ENCODE results near the gene UBE2R2.
A peak's percentile ranks its signal among the peaks of the same experiment; 100 is the strongest.

Gene UBE2R2

GRCh38 chr9:33880211-33881089 lies 63.5 kb downstream of the UBE2R2 start:
- Histone ChIP-seq H3K23ac (ENCODE audit: low read depth, low read length, poor library complexity) (no peak overlapping the region), H3K9me3 (replicated peaks in 1 of 2; ENCODE audit: control insufficient read depth in 2 of 2, insufficient read depth in 1 of 2, low read depth in 1 of 2, low read length in 2 of 2) (no peaks in the 10 kb centered on the region), H3K14ac (ENCODE audit: low read length) (no peak overlapping the region), H3K36me3 (replicated peaks in 1 of 2; ENCODE audit: control insufficient read depth in 2 of 2, insufficient read depth in 2 of 2, low read length in 2 of 2) (peaks cover 0 to 2% of the 10 kb centered on the region in 2 donors), H2BK120ac (ENCODE audit: low read depth, low read length) (no peak overlapping the region), H4K8ac (ENCODE audit: low read depth, low read length) (no peak overlapping the region), H3K4me1 (ENCODE audit: control insufficient read depth in 2 of 2, insufficient read depth in 1 of 2, low read depth in 1 of 2, low read length in 2 of 2) (peaks cover 3% of the 10 kb centered on the region in 2 donors), H2AK5ac (ENCODE audit: low read depth, low read length) (no peak overlapping the region), H2BK15ac (ENCODE audit: low read length) (no peak overlapping the region), H4K91ac (ENCODE audit: low read depth, low read length, poor library complexity) (no peak overlapping the region), H2BK12ac (ENCODE audit: low read length) (no peak overlapping the region), H3K27me3 (ENCODE audit: control insufficient read depth in 3 of 3, insufficient read depth in 3 of 3, low read depth in 1 of 3, low read length in 3 of 3) (no peaks in the 10 kb centered on the region), H3K18ac (ENCODE audit: low read length) (no peak overlapping the region), H3K4me2 (ENCODE audit: insufficient read depth, low read length, poor library complexity, severe bottlenecking) (peak overlapping the region; percentile 14), H2AFZ (ENCODE audit: low read length) (no peak overlapping the region), H3K9ac (ENCODE audit: low read depth, low read length, poor library complexity) (no peak overlapping the region), H3K4me3 (ENCODE audit: low read length in 2 of 2) (no peak overlapping the region), H3K79me1 (ENCODE audit: low read depth, low read length) (peaks cover 2% of the 10 kb centered on the region), H3K4ac (ENCODE audit: low read length) (no peak overlapping the region), H2BK5ac (ENCODE audit: low read length) (no peak overlapping the region), H3K27ac (replicated peaks; ENCODE audit: low read length) (no peak overlapping the region)
- peak; percentile 12 for DNase-seq (ENCODE audit: low spot score)
- no CpG with 5 or more reads among the region's 8 CpGs for WGBS, 2 donors (ENCODE audit: extremely low coverage in 2 of 2, insufficient read length in 2 of 2, insufficient replicate concordance in 1 of 2)

- no peak overlapping the region for H3K27ac ChIP-seq (replicated peaks; ENCODE audit: low read length)
Measured at GRCh38 chr9:33881635-33882034, 64.7 kb downstream of the UBE2R2 start.

DNA sequence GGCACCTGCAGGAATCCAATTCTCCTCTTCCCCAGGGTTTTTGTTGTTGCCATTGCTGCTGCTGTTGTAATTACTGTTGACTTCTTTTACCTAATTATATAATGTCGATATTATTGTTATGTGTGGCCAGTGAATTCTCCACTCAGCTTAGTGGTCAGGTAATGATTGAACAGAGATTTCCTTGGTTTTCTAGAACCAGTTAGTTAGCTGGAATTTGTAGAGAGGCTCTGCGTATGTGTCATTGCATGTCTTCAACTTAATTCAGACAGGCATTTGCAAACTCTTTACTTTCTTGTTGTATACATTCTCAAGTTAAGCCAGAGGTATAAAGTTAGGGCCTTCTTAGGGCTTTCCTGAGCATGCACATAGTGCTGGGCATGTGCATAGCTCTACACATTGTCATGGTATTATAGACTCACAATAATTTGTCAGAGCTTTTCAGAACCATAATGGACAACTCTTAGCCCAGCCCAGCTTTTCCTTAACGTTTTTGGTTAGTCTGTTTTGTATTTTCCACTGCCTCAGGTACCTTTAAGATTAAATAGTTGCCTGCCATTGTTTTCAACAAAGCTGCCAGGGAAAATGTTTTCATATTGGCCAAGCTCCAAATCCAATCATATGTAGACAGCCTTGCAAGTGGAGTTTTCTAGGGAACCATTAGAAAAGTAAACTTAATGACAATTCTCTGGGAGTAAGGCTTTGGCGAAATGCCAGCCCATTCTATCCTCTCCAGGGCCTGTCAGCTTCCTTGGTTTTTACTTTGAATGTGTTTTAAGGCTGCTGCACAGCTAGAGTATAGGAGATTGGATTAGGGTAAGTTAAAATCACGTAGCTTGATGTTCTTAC lies 68.1 kb downstream of the UBE2R2 start:
- no peak overlapping the region for H4K8ac ChIP-seq (ENCODE audit: low read depth, low read length)
- no peak overlapping the region for H3K23ac ChIP-seq (ENCODE audit: low read depth, low read length, poor library complexity)
- no peak overlapping the region for H2BK12ac ChIP-seq (ENCODE audit: low read length)
- H3K4me1 ChIP-seq (ENCODE audit: control insufficient read depth in 2 of 2, insufficient read depth in 1 of 2, low read depth in 1 of 2, low read length in 2 of 2): peaks cover 3% of the 10 kb centered on the region in 2 donors
- H3K4me2 ChIP-seq (ENCODE audit: insufficient read depth, low read length, poor library complexity, severe bottlenecking): no peak overlapping the region
- H2AK5ac ChIP-seq (ENCODE audit: low read depth, low read length): no peak overlapping the region
- H3K9ac ChIP-seq (ENCODE audit: low read depth, low read length, poor library complexity): no peak overlapping the region
- no peak for DNase-seq (ENCODE audit: low spot score)
- no peaks in the 10 kb centered on the region for H3K27me3 ChIP-seq (ENCODE audit: control insufficient read depth in 3 of 3, insufficient read depth in 3 of 3, low read depth in 1 of 3, low read length in 3 of 3)
- peaks cover 1 to 42% of the 10 kb centered on the region in 2 donors for H3K36me3 ChIP-seq (replicated peaks in 1 of 2; ENCODE audit: control insufficient read depth in 2 of 2, insufficient read depth in 2 of 2, low read length in 2 of 2)
- peaks cover 0 to 2% of the 10 kb centered on the region in 2 donors for H3K9me3 ChIP-seq (replicated peaks in 1 of 2; ENCODE audit: control insufficient read depth in 2 of 2, insufficient read depth in 1 of 2, low read depth in 1 of 2, low read length in 2 of 2)
- H2AFZ ChIP-seq (ENCODE audit: low read length): no peak overlapping the region
- H4K91ac ChIP-seq (ENCODE audit: low read depth, low read length, poor library complexity): no peak overlapping the region
- H3K14ac ChIP-seq (ENCODE audit: low read length): no peak overlapping the region
- no peak overlapping the region for H3K18ac ChIP-seq (ENCODE audit: low read length)
- no peak overlapping the region for H2BK5ac ChIP-seq (ENCODE audit: low read length)
- H3K27ac ChIP-seq (replicated peaks; ENCODE audit: low read length): no peak overlapping the region
- H3K79me1 ChIP-seq (ENCODE audit: low read depth, low read length): peaks cover 2% of the 10 kb centered on the region
- H2BK120ac ChIP-seq (ENCODE audit: low read depth, low read length): no peak overlapping the region
- H3K4me3 ChIP-seq (ENCODE audit: low read length in 2 of 2): no peak overlapping the region
- no peak overlapping the region for H3K4ac ChIP-seq (ENCODE audit: low read length)
- no peak overlapping the region for H2BK15ac ChIP-seq (ENCODE audit: low read length)
- WGBS, 2 donors (ENCODE audit: extremely low coverage in 2 of 2, insufficient read length in 2 of 2, insufficient replicate concordance in 1 of 2): no CpG with 5 or more reads among the region's 5 CpGs

More at GRCh38 chr9:33881635-33882034, 64.7 kb downstream of the UBE2R2 start:
- no peak for DNase-seq (ENCODE audit: low spot score)
- Histone ChIP-seq H3K79me1 (ENCODE audit: low read depth, low read length) (peaks cover 2% of the 10 kb centered on the region), H3K4me1 (ENCODE audit: control insufficient read depth in 2 of 2, insufficient read depth in 1 of 2, low read depth in 1 of 2, low read length in 2 of 2) (peaks cover 3% of the 10 kb centered on the region in 2 donors), H2BK120ac (ENCODE audit: low read depth, low read length) (no peak overlapping the region), H3K9ac (ENCODE audit: low read depth, low read length, poor library complexity) (no peak overlapping the region), H2AFZ (ENCODE audit: low read length) (no peak overlapping the region), H3K23ac (ENCODE audit: low read depth, low read length, poor library complexity) (no peak overlapping the region), H3K18ac (ENCODE audit: low read length) (no peak overlapping the region), H2BK12ac (ENCODE audit: low read length) (no peak overlapping the region), H3K4me2 (ENCODE audit: insufficient read depth, low read length, poor library complexity, severe bottlenecking) (no peak overlapping the region), H3K27me3 (ENCODE audit: control insufficient read depth in 3 of 3, insufficient read depth in 3 of 3, low read depth in 1 of 3, low read length in 3 of 3) (no peaks in the 10 kb centered on the region), H3K9me3 (replicated peaks in 1 of 2; ENCODE audit: control insufficient read depth in 2 of 2, insufficient read depth in 1 of 2, low read depth in 1 of 2, low read length in 2 of 2) (no peaks in the 10 kb centered on the region), H4K91ac (ENCODE audit: low read depth, low read length, poor library complexity) (no peak overlapping the region), H3K4ac (ENCODE audit: low read length) (no peak overlapping the region), H2BK15ac (ENCODE audit: low read length) (no peak overlapping the region), H2AK5ac (ENCODE audit: low read depth, low read length) (no peak overlapping the region), H4K8ac (ENCODE audit: low read depth, low read length) (no peak overlapping the region), H3K14ac (ENCODE audit: low read length) (no peak overlapping the region), H3K36me3 (replicated peaks in 1 of 2; ENCODE audit: control insufficient read depth in 2 of 2, insufficient read depth in 2 of 2, low read length in 2 of 2) (peaks cover 0 to 8% of the 10 kb centered on the region in 2 donors), H3K4me3 (ENCODE audit: low read length in 2 of 2) (no peak overlapping the region), H2BK5ac (ENCODE audit: low read length) (no peak overlapping the region)
- WGBS, 2 donors (ENCODE audit: extremely low coverage in 2 of 2, insufficient read length in 2 of 2, insufficient replicate concordance in 1 of 2): no CpG with 5 or more reads among the region's 1 CpG

DNA sequence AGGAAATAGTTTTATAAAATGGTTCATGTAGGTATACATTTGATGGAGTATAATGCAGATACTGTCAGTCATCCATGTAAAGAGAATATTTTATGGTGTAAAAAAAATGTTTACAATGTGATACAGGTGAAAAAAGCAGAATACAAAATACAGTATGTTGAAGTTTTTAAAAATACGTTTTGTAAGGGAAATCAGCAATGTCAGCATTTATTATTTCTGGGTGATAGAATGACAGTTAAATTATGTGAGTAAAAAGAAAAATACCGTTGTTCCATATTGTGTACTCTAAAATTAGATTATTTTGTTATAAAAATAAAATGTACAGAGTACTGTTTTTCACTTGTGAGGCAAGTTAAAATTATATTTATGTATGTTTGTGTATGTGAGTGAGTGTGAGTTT lies 69.0 kb downstream of the UBE2R2 start:
- Histone ChIP-seq H2AFZ (ENCODE audit: low read length) (no peak overlapping the region), H3K36me3 (replicated peaks in 1 of 2; ENCODE audit: control insufficient read depth in 2 of 2, insufficient read depth in 2 of 2, low read length in 2 of 2) (peaks cover 1 to 43% of the 10 kb centered on the region in 2 donors), H3K23ac (ENCODE audit: low read depth, low read length, poor library complexity) (no peak overlapping the region), H2BK5ac (ENCODE audit: low read length) (no peak overlapping the region), H4K91ac (ENCODE audit: low read depth, low read length, poor library complexity) (no peak overlapping the region), H3K9ac (ENCODE audit: low read depth, low read length, poor library complexity) (no peak overlapping the region), H3K27me3 (ENCODE audit: control insufficient read depth in 3 of 3, insufficient read depth in 3 of 3, low read depth in 1 of 3, low read length in 3 of 3) (no peaks in the 10 kb centered on the region), H2BK12ac (ENCODE audit: low read length) (no peak overlapping the region), H3K14ac (ENCODE audit: low read length) (no peak overlapping the region), H2BK120ac (ENCODE audit: low read depth, low read length) (no peak overlapping the region), H3K18ac (ENCODE audit: low read length) (no peak overlapping the region), H4K8ac (ENCODE audit: low read depth, low read length) (no peak overlapping the region), H3K4ac (ENCODE audit: low read length) (no peak overlapping the region), H3K4me1 (ENCODE audit: control insufficient read depth in 2 of 2, insufficient read depth in 1 of 2, low read depth in 1 of 2, low read length in 2 of 2) (peaks cover 0 to 3% of the 10 kb centered on the region in 2 donors), H3K4me2 (ENCODE audit: insufficient read depth, low read length, poor library complexity, severe bottlenecking) (no peak overlapping the region), H2BK15ac (ENCODE audit: low read length) (no peak overlapping the region), H3K9me3 (replicated peaks in 1 of 2; ENCODE audit: control insufficient read depth in 2 of 2, insufficient read depth in 1 of 2, low read depth in 1 of 2, low read length in 2 of 2) (peaks cover 0 to 2% of the 10 kb centered on the region in 2 donors), H3K4me3 (ENCODE audit: low read length in 2 of 2) (no peak overlapping the region), H3K79me1 (ENCODE audit: low read depth, low read length) (no peaks in the 10 kb centered on the region), H3K27ac (replicated peaks; ENCODE audit: low read length) (no peak overlapping the region), H2AK5ac (ENCODE audit: low read depth, low read length) (no peak overlapping the region)
- no peak for DNase-seq (ENCODE audit: low spot score)
- 100% methylated on average over 1 of the region's 2 CpGs; no CpG with 5 or more reads in 1 of the 2 donors for WGBS, 2 donors (ENCODE audit: extremely low coverage in 2 of 2, insufficient read length in 2 of 2, insufficient replicate concordance in 1 of 2)
